Stimulated activated CD4-positive, alpha-beta T cell treated with anti-CD3 and anti-CD28 coated beads, Interleukin-2, amount 100 ng/mL, for 48 hours (primary cell): ENCODE measurements around the gene NAA35.
"Not testable (repeated sequence)": the region's sequence is repeated elsewhere in the genome, so short reads cannot be mapped to it uniquely, and the experiment has no call there.

Experiments
- DNase-seq, 2 donors: peaks; one replicate each; pipeline ENCODE4 v3.0.0-alpha.2; 2020

The NAA35 gene

DNA sequence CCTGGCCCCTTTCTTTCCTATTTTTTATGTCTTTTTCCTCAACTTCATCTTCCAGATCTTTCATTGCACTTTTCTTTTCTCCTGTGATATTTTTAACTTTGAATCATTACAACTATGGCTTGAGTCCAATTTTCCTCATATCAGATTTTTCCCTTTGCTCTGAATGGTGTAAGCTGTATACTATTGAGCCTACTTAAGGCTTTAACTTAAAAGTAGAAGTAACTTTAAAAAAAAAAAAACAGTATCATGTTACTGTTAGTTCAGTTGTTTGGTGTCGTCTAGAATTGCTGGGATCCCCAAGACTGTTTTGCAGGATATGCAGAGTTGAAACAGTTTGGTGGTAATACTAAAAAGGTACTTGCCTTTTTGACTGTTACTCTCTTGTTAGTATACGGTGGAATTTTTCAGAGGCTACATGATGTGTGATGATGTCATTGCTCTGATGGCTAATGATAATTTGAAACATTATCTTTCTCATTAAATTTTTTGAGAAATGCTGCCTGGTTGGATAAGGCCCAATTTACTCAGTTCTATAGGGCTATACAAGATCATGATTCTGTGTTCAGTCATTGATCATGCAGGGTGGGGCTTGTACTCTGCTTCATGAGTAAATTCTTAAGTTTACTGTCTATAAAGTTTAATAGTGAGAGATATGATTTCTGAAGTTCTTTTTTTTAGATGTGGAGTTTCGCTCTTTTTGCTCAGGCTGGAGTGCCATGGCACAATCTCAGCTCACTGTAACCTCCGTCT, 8.8 kb downstream of the NAA35 start:
- no peak for DNase-seq

DNA sequence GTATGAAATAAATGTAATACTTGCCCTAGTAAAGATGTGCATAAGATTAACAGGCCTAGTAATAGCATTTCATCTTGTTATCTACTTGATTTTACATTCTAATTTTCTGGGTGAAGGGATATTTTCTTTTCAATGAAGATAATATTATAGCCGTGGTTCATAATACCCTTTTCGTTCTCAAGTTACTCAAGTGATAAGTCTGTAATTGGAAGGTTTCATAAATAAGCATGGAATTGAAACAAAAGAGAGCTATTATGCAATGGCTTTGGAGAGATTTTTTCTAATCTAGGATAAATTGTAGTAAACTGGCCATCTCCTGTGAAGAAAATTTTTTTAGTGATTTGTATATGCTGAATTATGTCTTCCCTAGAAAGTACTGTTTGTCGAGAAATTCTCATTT, 19.0 kb downstream of the NAA35 start:
- no peak for DNase-seq

DNA sequence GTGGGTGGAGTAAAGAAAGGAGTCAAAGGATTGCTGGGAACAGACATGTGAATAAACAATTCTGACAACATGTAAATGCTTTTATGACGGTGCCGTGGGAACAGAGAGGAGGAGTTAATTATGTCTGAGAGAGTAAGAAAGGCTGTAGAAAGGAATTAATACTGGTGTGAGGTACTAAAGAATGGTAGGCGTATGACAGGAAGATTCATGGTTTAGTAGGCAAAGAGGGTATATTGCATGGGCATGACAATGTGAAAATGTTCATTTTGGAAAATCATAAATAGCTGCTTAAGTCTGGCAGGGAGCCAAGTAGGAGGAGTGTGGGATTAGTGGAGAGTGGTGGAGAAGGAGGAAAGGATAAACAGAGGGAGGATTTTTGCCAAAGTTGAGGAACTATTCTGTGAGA, 19.7 kb downstream of the NAA35 start:
- no peak for DNase-seq

DNA sequence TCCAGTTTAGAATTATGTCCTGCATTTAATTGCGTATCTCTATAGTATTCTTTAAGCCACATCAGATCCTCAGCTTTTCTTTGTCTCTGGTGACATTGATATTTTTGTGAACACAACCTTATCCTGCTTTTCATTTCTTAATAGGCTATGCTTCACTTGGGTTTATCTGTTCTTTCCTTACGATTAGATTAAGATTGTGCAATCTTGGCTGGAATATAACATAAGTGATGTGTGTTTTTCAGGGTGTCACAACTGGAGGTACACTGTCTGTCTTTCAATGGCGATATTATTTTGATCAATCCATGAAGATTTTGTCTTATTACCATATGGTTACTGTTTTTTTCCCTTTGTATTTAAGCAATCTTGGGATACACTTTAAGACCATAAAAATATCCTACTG, 23.6 kb downstream of the NAA35 start:
- DNase-seq, result no peak

DNA sequence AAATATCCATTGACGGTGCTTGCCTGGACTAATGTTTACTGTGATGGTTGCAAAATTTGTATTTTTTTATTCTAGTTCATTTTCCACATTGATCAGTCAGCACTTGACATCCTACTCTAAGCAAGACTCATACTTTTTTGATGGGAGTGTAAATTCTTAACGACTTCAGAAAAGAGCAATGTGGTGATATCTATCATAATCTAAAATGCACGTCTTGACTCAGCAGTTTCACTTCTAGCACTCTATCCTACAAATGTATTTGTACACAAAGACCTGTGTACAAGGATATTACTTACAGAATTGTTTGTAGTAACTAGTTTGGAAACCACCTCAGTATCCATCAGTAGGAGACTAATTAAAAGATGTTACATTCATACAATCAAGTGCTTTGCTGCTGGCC, 24.0 kb downstream of the NAA35 start:
- DNase-seq, result no peak

DNA sequence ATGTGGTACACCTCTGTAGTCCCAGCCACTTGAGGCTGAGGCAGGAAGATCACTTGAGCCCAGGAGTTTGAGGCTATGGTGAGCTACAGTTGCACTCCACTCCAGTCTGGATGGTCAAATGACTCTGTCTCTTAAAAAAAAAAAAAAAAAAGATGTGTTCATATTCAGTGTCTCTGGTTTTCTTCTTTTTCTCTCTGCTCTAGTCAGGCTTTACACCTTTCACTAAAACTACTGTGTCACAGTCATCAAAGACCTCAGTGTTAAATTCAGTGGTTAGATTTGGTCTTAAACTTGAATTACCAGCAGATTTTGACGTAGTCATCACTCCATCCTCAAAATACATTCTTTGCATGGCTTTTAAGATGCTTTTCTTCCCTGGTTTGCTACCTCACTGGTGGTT, 28.8 kb downstream of the NAA35 start:
- no peak for DNase-seq

DNA sequence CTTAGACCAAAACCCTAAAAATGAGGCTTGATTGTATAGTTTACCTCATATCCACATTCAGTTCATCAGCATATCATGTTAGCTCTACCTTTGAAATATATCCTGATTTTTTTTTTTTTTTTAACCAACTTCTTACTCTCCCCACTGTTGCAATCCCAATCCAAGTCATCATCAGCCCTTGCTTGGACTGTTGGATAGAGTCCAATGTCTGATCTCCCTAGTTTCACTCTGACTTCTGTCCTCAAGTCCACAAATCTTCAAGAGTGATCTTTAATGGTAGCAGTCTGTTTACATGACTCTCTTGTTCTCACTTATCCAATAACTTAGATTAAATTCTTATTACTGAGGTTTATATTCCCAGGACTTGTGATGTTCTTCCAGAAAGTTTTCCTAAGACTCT, 30.8 kb downstream of the NAA35 start:
- no peak for DNase-seq

DNA sequence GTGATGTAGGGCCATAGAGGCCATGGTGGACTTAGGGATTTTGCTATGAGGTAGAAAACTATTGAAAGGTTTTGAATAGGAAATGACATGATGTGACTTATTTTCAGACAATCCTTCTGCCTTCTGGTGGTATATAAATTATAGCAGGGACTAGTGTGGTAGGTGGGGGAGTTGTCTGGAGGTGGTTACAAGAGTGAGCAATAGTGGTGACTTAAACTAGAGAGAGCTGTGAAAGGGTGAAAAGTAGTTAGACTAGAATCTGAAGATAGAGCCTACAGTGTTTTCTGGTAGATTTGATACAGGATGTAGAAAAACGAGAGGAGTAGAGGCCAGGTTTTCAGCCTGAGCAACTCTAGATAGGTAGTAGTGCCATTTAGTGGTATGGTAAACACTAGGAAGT, 32.3 kb downstream of the NAA35 start:
- no peak for DNase-seq

DNA sequence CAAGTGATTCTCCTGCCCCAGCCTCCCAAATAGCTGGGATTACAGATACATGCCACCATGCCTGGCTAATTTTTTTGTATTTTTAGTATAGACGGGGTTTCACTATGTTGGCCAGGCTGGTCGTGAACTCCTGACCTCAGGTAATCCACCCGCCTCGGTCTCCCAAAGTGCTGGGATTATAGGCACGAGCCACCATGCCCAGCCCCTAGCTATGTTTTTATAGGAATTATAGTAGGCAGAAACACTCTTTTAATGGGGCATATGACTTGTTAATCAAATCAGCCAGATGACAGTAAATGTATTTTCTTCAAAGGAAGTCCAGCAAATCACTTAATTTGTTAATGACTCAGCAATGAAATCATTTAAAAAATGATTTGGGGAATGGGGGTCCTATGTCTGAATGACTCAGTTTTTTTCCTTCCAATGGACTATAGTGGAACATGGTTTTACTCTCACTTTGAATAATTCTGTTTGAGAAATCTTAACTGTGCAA, 33.2 kb downstream of the NAA35 start:
- DNase-seq, result not testable (repeated sequence)

DNA sequence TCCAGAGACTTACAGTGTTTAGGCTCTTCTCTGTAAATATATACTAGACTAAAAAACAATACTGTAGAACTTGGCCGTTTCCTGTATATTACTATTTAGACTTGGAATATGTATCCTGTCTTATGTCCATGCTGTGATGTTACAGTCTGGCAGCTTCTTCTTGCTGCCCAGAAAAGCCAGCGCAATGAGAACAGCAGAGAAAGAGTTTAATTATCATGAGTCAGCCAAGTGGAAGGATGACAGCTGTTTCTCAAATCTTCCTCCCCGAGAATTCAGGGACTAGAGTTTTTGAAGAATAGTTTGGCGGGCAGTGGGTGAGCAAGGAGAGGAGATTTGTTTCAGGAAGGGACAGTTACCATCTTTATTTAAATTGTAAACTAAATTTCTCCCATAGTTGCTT, 37.5 kb downstream of the NAA35 start:
- no peak for DNase-seq

DNA sequence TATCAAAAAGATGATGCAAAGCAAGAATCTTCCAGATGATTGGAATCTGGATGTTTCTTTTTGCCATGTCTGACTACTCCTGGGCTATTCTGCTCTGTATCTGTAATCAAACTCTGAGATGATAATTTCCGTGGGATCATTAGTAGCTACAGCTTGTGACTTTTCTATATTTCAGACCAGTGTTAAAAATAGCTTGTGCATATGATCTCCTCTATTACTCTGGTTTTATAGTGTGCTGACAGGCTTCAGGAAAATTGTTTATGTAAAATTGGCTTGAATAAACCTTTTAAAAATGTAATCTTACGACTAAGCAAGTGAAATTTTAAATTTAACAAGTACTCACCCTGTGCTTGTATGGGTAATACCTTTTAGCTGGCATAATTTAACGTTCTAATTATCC, 40.4 kb downstream of the NAA35 start:
- DNase-seq, result no peak

DNA sequence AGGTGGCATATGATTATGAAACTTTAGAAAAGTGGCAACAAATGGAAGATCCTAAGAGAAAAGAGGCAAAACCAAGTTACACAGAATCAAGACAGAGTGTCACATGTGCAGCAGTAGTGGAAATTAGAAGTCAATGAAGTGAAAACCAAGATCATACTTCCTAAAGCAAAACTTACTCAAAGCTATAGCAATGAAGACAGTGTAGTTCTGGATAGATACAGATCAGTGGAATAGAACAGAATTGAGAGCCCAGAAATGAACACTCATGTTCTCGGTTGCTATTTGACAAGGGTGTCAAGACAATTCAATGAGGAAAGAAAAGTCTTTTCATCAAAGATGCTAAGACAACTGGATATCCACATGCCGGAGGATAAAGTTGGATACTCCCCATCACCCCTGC, 43.5 kb downstream of the NAA35 start:
- DNase-seq, result no peak

DNA sequence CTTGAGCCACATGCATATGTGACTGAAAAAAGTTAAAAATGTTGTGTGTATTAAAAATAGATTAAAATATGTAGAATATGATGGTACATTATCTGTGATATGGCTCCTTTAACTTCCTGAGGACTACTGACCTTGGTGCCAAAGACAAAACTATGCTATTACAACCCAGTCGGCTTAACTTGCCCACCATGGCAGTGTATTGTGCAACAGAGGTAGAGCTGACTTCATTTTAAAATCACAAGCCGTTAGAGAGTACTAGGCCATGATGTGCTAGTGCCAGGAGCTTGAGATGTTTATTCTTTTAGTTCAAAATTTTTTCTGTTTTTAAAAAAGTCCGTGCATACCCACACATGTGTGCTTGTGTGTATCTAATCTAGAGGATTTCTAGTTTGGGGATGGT, 46.3 kb downstream of the NAA35 start:
- no peak for DNase-seq

DNA sequence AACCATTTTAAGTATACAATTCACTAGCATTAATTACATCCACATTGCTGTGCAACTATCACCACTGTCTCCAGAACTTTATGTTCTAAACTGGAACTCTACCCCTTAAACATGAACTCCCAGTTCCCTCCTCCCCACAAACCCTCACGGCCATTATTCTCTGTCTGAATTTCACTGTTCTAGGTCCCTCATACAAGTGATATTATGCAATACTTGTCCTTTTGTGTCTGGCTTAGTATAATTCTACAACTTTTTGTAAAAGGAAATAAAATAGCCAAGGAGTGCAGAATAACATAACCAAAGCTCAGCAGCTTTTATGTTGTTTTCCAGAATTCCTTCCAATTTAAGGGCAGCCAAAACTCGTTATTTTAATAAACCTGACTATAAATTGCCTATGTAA, 53.2 kb downstream of the NAA35 start:
- no peak for DNase-seq

DNA sequence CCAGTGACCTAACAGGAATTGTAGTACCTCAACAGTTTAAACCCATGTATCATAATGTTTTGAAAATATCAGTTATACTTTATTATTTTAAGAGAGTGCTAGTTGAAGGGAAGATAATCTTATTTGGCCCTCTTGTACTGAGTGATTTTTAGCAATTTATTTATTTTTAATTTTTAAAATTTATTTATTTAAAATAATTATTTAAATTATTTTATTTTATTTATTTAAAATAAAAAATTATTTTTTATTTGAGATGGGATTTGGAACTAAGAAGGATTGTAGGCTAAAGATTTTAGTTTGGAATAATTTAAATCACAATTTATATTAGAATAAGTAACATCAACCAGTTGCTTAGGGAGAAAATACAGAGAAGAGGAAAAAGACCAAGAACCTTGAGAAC, 54.2 kb downstream of the NAA35 start:
- no peak for DNase-seq

DNA sequence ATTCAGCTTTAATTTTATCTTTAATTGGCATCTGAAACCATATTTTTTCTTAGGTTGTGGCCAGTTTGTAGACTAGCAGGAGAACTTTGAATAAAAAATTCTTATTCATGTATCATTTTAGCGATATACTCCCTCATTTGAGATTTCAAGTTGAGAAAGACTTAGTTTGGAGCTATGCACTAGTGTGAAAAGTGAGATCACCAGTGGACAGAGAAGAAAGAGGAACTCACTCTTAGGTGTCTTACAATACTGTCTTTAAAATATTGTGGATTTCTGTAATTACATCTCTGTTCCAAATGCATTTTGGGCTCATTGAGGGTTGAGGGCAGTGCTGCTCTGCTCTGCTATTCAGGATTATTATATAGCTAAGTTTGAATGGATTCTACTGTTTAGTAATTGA, 54.7 kb downstream of the NAA35 start:
- DNase-seq, result no peak

DNA sequence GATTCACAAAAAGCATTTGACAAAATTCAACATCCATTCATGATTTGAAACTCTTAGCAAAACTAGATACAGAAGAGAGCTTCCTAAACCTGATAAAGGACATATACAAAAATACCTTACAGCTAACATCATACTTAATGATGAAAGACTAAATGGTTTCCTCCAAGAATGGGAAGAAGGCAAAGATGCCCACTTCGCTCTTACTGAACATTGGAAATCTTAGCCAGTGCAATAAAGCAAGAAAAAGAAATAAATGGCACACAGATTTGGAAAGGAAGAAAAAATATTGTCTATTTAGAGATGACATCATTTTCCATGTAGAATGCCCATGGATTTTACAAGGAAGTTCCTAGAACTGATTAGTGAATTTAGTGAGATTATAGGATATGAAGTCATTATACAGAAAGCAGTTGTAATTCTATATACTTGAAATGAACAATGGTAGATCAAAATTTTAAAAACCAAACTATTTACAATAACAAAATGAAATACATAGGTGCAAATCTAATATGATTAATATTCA, 64.4 kb downstream of the NAA35 start:
- DNase-seq, result no peak

DNA sequence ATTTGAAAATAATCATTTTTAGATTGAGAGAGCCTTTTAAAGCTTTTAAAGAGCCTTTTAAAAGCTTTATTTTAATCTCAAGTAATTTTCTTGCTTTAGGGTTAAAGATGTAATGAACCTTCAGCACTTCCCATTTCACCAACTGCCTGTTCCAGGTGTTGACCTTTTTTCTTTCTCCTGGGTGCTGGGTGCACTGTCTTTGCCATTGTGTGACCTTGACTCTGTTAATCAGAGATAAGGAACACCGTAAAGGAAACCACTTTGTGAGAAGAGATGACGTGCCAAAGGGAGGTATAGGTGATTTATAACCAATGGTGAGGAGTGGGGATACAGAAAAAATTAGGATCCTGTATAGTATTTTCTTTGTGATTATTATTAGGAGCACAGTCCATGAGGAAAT, 68.2 kb downstream of the NAA35 start:
- no peak for DNase-seq

DNA sequence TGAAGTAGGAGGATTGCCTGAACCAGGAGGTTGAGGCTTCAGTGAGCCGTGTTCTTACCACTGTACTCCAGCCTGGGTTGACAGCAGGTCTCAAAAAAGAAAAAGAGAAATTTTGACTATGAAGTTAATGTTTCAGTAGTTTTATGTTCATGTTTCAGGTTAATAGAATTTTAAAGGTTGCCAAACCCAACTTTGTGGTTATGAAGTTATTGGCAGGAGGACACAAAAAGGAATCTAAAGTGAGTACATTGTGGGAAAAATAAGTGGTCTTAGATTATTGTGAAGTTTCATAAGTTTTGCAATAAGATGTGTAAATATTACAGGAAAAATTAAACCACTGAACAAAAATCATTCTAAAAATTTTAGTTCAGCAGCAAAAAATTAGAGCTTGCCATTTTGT, 79.8 kb downstream of the NAA35 start:
- DNase-seq, result no peak

DNA sequence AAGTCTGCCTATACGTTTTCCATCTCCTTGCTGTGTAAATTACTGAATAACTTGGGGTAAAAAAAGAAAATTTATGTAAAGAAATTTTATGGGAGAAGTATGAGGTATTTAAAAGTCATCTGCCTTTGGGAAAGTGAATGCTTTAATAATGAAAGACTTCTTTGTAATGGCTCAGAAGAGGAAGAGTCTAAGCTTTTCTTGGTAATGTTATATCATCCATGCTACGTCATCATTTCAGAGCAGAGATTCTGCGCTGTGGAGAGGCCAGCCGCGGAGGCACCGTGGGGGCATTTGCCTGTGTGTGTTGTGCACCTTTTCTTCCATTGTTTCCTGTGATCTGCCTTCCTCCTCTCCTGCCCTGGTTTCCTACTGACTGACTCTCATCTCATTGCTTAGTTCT, 80.2 kb downstream of the NAA35 start:
- no peak for DNase-seq

DNA sequence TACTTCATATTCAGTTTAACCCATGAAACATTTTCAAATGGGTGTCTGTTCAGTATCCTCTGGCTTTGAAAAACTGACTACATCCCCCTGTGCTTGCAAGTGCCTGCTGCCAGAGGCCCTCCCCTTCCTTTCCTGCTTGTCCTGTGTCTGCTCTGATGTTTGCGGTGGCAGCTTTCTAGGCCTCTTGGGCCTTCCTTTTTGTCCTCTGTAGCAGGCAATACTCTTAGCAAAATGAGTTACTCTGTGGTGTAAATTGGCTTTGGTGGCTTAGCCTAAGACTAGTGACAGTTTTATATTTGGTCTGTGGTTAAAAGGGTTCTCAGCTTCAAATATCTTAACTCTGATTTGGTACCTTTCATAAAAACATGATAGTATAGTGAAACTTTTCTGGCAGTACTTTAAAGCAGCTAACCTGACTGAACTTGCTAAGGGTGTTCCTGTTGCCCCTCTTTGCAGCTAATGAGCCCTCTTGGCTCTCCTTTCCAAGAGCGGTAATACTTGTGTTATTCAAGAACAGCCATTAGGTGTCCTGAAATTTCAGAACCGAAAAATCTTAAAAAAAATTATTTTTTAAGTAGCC, 81.8 kb downstream of the NAA35 start:
- no peak for DNase-seq

DNA sequence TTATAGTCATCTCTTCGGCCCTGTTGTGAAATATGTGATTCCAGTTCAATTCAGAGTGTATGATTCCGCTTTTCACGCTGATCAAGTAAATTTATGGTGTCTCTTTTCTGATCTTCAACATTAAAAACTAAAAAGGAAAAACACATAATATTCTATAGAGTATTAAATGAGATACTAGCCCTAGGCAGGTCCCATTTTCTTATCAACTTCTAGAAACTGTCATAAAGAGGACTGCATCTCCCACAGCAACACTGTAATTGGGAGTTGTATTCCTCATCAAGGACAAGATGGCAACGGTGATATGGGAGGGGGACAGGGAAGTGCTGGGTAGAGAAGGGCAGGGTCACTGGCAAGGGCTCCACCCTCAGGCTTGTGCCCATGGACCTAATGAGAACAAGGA, 86.8 kb downstream of the NAA35 start:
- DNase-seq, result no peak

DNA sequence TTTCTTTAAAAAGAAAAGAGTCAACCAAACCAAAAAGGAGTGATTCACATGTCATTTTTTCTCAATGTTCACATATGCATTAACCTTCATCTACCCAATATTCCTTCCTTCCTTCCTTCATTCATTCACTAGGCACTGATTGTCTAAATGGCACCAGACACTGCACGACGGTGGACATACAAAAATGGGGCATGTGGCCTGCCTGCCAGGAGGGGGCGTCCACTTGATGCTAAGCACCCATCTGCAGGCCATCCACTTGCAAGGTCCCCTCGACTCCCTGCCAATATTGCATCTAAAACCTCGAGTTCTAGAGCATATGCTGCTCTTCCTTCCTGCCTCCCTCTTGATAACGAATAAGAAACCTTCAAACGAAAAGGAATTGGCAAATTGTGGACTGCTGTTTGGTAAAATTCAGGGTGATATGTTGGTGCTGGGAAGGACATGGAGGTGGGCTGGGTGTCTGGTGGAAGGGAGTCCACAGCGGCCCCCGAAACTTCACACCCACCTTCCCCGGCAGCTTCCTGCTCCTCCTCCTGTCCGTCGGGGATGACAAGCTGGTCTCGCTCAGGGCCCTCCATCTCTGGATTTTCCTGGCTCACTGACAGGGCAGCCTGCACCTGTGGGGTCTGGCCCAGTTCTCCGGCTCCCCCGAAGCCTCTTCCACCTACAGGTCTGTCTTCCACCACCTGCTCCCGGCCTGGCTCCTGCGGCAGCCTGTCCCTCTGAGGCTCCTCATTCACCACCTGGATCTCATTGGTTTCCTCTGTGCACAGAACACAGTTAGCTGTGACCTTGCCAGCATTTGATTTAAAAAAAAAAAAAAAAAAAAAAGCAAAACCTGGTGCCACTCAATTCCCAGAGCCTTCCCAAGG, 94.2 kb downstream of the NAA35 start:
- DNase-seq, result no peak
